Measurements from ENCODE around the gene ZNF398.

GRCh38 chr7:149225656-149226055 lies 78.4 kb downstream of the ZNF398 start:
- TF ChIP-seq POLR2A (IDR thresholded peaks at IDR 0.05) = no peak
- TF ChIP-seq CTCF (IDR thresholded peaks at IDR 0.05) = no peak
- TF ChIP-seq EP300 (IDR thresholded peaks at IDR 0.05) = no peak
- no peak for TF ChIP-seq POLR2AphosphoS5 (IDR thresholded peaks at IDR 0.05)

All from gastroesophageal sphincter (tissue), 3 donors.